IMR-90 (cell line): ENCODE measurements around the gene BRCC3. TPM values are rescaled to one million over a fixed set of nuclear protein-coding genes. Genes with fewer than 3 reads are reported as not detected.

Experiments
- ATAC-seq: fragments of 200-7000 bp; cut with Tn5 transposase; 2 replicates; pipeline ENCODE4 v1.9.1; 2020; ENCODE audit warnings: low read depth, mild to moderate bottlenecking, moderate library complexity
- BruUV-seq: library from RNA; stranded (reverse); fragments of 400-500 nt; replicated peaks from 2 replicates; lab custom pipeline; 2021; lab: Mats Ljungman, UMichigan
- CTCF ChIA-PET: fragments of 300-600 bp; formaldehyde crosslinking; extraction: SDS; loops from one replicate; lab custom pipeline; 2021; ENCODE audit warnings: antibody characterized with exemption; lab: Yijun Ruan, JAX
- POLR2A ChIA-PET: fragments of 300-600 bp; sonication (Branson Sonifier 250); formaldehyde crosslinking; loops from one replicate; lab custom pipeline; 2022; ENCODE audit warnings: antibody characterized with exemption; ENCODE audit not compliant: unreplicated experiment; lab: Charles Lee
- DNase-seq: peaks from one replicate; pipeline ENCODE4 v3.0.0; 2013
- H2AFZ ChIP-seq: replicated peaks from 2 replicates; pipeline ENCODE3; 2013; ENCODE audit warnings: low read length, mild to moderate bottlenecking; ENCODE audit not compliant: poor library complexity
- H2AK5ac ChIP-seq: 2 replicates; pipeline ENCODE4 v1.6.1; 2013; ENCODE audit warnings: low read depth, low read length, inconsistent platforms
- H2AK9ac ChIP-seq: replicated peaks from 2 replicates; pipeline ENCODE3; 2013; ENCODE audit warnings: mild to moderate bottlenecking, low read depth, low read length, moderate library complexity; ENCODE audit not compliant: poor library complexity
- H2BK120ac ChIP-seq: 2 replicates; pipeline ENCODE4 v1.6.1; 2013; ENCODE audit warnings: low read depth, low read length, inconsistent platforms
- H2BK15ac ChIP-seq: 3 replicates; pipeline ENCODE4 v1.6.1; 2013; ENCODE audit warnings: low read depth, low read length, inconsistent platforms
- H2BK20ac ChIP-seq: 2 replicates; pipeline ENCODE4 v1.6.1; 2013; ENCODE audit warnings: low read depth, mild to moderate bottlenecking, inconsistent platforms, low read length, moderate library complexity
- H2BK5ac ChIP-seq: 2 replicates; pipeline ENCODE4 v1.6.1; 2013; ENCODE audit warnings: mild to moderate bottlenecking, low read depth, low read length, inconsistent platforms; ENCODE audit not compliant: poor library complexity, severe bottlenecking
- H3K14ac ChIP-seq: replicated peaks from 2 replicates; pipeline ENCODE4 v1.6.1; 2013; ENCODE audit warnings: low read depth, low read length, inconsistent platforms
- H3K18ac ChIP-seq: 2 replicates; pipeline ENCODE4 v1.6.1; 2013; ENCODE audit warnings: low read depth, low read length, control low read depth
- H3K23ac ChIP-seq: 2 replicates; pipeline ENCODE4 v1.6.1; 2013; ENCODE audit warnings: low read depth, low read length, inconsistent platforms
- H3K27ac ChIP-seq: 2 replicates; pipeline ENCODE4 v1.5.1; 2013; ENCODE audit warnings: mild to moderate bottlenecking, control low read depth, low read length; ENCODE audit not compliant: insufficient read depth
- H3K27me3 ChIP-seq: 2 replicates; pipeline ENCODE4 v1.6.1; 2013; ENCODE audit warnings: low read length; ENCODE audit not compliant: control insufficient read depth, insufficient read depth
- H3K36me3 ChIP-seq: 2 replicates; pipeline ENCODE4 v1.6.1; 2013; ENCODE audit warnings: low read length, mixed read lengths; ENCODE audit not compliant: control insufficient read depth, insufficient read depth
- H3K4ac ChIP-seq: 2 replicates; pipeline ENCODE4 v1.6.1; 2013; ENCODE audit warnings: low read depth, low read length, inconsistent platforms
- H3K4me1 ChIP-seq: 2 replicates; pipeline ENCODE4 v1.6.1; 2013; ENCODE audit warnings: low read length, mixed read lengths; ENCODE audit not compliant: control insufficient read depth, insufficient read depth
- H3K4me2 ChIP-seq: 2 replicates; pipeline ENCODE4 v1.6.1; 2013; ENCODE audit warnings: low read depth, mild to moderate bottlenecking, control low read depth, low read length, moderate library complexity
- H3K4me3 ChIP-seq: 2 replicates; pipeline ENCODE4 v1.5.1; 2013; ENCODE audit warnings: low read depth, mild to moderate bottlenecking, control low read depth, low read length, moderate library complexity; ENCODE audit not compliant: insufficient read depth
- H3K56ac ChIP-seq: 2 replicates; pipeline ENCODE4 v1.6.1; 2013; ENCODE audit warnings: low read length, inconsistent platforms; ENCODE audit not compliant: insufficient read depth; ENCODE audit errors: extremely low read depth
- H3K79me1 ChIP-seq, 2 experiments: 2 replicates each; pipeline ENCODE4 v1.6.1; 2013; ENCODE audit warnings: low read length in 2 of 2, inconsistent platforms in 1 of 2, low read depth in 1 of 2
- H3K9ac ChIP-seq: 2 replicates; pipeline ENCODE4 v1.6.1; 2013; ENCODE audit warnings: low read depth, low read length, control low read depth
- H3K9me1 ChIP-seq: 2 replicates; pipeline ENCODE4 v1.6.1; 2013; ENCODE audit warnings: low read length, inconsistent platforms; ENCODE audit not compliant: insufficient read depth
- H3K9me3 ChIP-seq: 2 replicates; pipeline ENCODE4 v1.6.1; 2013; ENCODE audit warnings: low read length; ENCODE audit not compliant: control insufficient read depth, insufficient read depth
- H4K20me1 ChIP-seq: 2 replicates; pipeline ENCODE4 v1.6.1; 2013; ENCODE audit warnings: low read length, inconsistent platforms; ENCODE audit not compliant: insufficient read depth
- H4K5ac ChIP-seq: 2 replicates; pipeline ENCODE4 v1.6.1; 2013; ENCODE audit warnings: mild to moderate bottlenecking, low read depth, low read length, control low read depth
- H4K8ac ChIP-seq, 2 experiments: 2 replicates each; pipeline ENCODE4 v1.6.1; 2013; ENCODE audit warnings: low read depth in 2 of 2, low read length in 2 of 2, control low read depth in 1 of 2, inconsistent platforms in 1 of 2
- H4K91ac ChIP-seq: 2 replicates; pipeline ENCODE4 v1.6.1; 2013; ENCODE audit warnings: low read depth, low read length, inconsistent platforms; ENCODE audit not compliant: insufficient read depth
- BHLHE40 ChIP-seq: fragments of 150-350 bp; IDR thresholded peaks from 2 replicates; pipeline ENCODE4 v1.6.1; 2016; ENCODE audit warnings: mild to moderate bottlenecking, low read depth, low read length
- CEBPB ChIP-seq: IDR thresholded peaks from 2 replicates; pipeline ENCODE4 v1.6.1; 2012; ENCODE audit warnings: low read depth, low read length, improper control_type of control experiment
- CHD1 ChIP-seq: IDR thresholded peaks from 2 replicates; pipeline ENCODE4 v1.6.1; 2012; ENCODE audit warnings: low read depth, low read length, improper control_type of control experiment
- CTCF ChIP-seq: conservative IDR thresholded peaks from 2 replicates; pipeline ENCODE4 v1.5.1; 2012; ENCODE audit warnings: mild to moderate bottlenecking, low read depth, low read length, improper control_type of control experiment
- ELK1 ChIP-seq: fragments of 150-350 bp; IDR thresholded peaks from 2 replicates; pipeline ENCODE4 v1.6.1; 2016; ENCODE audit warnings: low read depth, mild to moderate bottlenecking, low read length, moderate library complexity, borderline replicate concordance
- FOS ChIP-seq: fragments of 150-350 bp; IDR thresholded peaks from 2 replicates; pipeline ENCODE4 v1.6.1; 2016; ENCODE audit warnings: low read depth, low read length
- MAFK ChIP-seq: IDR thresholded peaks from 2 replicates; pipeline ENCODE4 v1.6.1; 2012; ENCODE audit warnings: low read depth, low read length, improper control_type of control experiment
- MAZ ChIP-seq: IDR thresholded peaks from 2 replicates; pipeline ENCODE4 v1.6.1; 2012; ENCODE audit warnings: low read depth, mild to moderate bottlenecking, low read length, improper control_type of control experiment, moderate library complexity, borderline replicate concordance
- MXI1 ChIP-seq: IDR thresholded peaks from 2 replicates; pipeline ENCODE4 v1.6.1; 2012; ENCODE audit warnings: low read depth, mild to moderate bottlenecking, low read length, moderate library complexity, borderline replicate concordance
- NFE2L2 ChIP-seq: fragments of 150-350 bp; IDR thresholded peaks from 2 replicates; pipeline ENCODE4 v1.6.1; 2016; ENCODE audit warnings: low read depth, mild to moderate bottlenecking, low read length
- POLR2A ChIP-seq: IDR thresholded peaks from 2 replicates; pipeline ENCODE4 v1.6.1; 2012; ENCODE audit warnings: mild to moderate bottlenecking, low read depth, low read length
- RAD21 ChIP-seq: IDR thresholded peaks from 2 replicates; pipeline ENCODE4 v1.6.1; 2012; ENCODE audit warnings: low read length, improper control_type of control experiment
- RCOR1 ChIP-seq: IDR thresholded peaks from 2 replicates; pipeline ENCODE4 v1.6.1; 2012; ENCODE audit warnings: mild to moderate bottlenecking, low read length, improper control_type of control experiment; ENCODE audit not compliant: insufficient replicate concordance
- RFX5 ChIP-seq: IDR thresholded peaks from 2 replicates; pipeline ENCODE4 v1.8.0; 2012; ENCODE audit warnings: low read depth, mild to moderate bottlenecking, low read length, moderate library complexity
- SMC3 ChIP-seq: fragments of 150-350 bp; IDR thresholded peaks from 2 replicates; pipeline ENCODE4 v1.6.1; 2016; ENCODE audit warnings: low read depth, mild to moderate bottlenecking, antibody characterized with exemption, low read length, moderate library complexity
- USF2 ChIP-seq: fragments of 150-350 bp; IDR thresholded peaks from 2 replicates; pipeline ENCODE4 v1.6.1; 2017; ENCODE audit warnings: mild to moderate bottlenecking, antibody characterized with exemption, low read length, low read depth
- WGBS, 2 experiments: methylation state at CpG; one replicate each; pipeline versions ENCODE4 v1.1.5 to v1.1.7; 2013; ENCODE audit warnings: missing lambda C conversion rate in 2 of 2; ENCODE audit not compliant: insufficient read length in 1 of 2; ENCODE audit errors: extremely low coverage in 2 of 2; 5-methylcytosine and 5-hydroxymethylcytosine counted together
- dilution Hi-C: fragments of 300-500 bp; cut with HindIII; formaldehyde crosslinking; loops from one replicate; pipeline ENCODE4 v1.14.3; 2018; ENCODE audit warnings: low sequenced_read_pairs; ENCODE audit not compliant: unreplicated experiment
- in situ Hi-C: fragments of 300-500 bp; cut with MboI; formaldehyde crosslinking; loops from 3 replicates; pipeline ENCODE4 v1.14.3; 2019; ENCODE audit warnings: low sequenced_read_pairs, inconsistent platforms, mixed read lengths
- intact Hi-C: fragments of 100-400 bp; cut with micrococcal nuclease; formaldehyde crosslinking; loops from 2 replicates; pipeline ENCODE4 v1.10.0; 2022
- polyA plus RNA-seq, 3 experiments: library from polyadenylated mRNA; depleted of rRNA; stranded (reverse); fragments of >200 nt; gene quantifications; 2 replicates each; pipeline ENCODE4 v1.2.3, GENCODE V29; 2012; ENCODE audit warnings: low replicate concordance in 1 of 3
- total RNA-seq: library from RNA; depleted of rRNA; stranded (reverse); fragments of >200 nt; gene quantifications from 2 replicates; pipeline ENCODE4 v1.2.3, GENCODE V29; 2012

Gene BRCC3
- total and polyA plus RNA-seq, 2 of the 4 experiments (the other 2 are of a cell fraction): 14.4 to 24.7 TPM

GRCh38 chrX:155056471-155056870 lies 14.8 kb upstream of the BRCC3 start:
- no peak for ATAC-seq
- dilution Hi-C loops: no loop called here

More at GRCh38 chrX:155056471-155056870, 14.8 kb upstream of the BRCC3 start:
- in situ Hi-C loops (loop anchor here (5.0 kb wide), 1 partner anchor 74 kb away; no protein-coding TSS in a partner anchor), intact Hi-C loops (no loop called here)
- no peak overlapping the region for H2BK20ac ChIP-seq
- H3K4me1 ChIP-seq: no peaks in the 10 kb centered on the region
- no peaks in the 10 kb centered on the region for H4K20me1 ChIP-seq
- POLR2A ChIA-PET: no interaction called here
- H2AFZ ChIP-seq: no peak overlapping the region
- no peak overlapping the region for H4K8ac ChIP-seq
- no peak overlapping the region for H4K91ac ChIP-seq
- H3K18ac ChIP-seq: no peak overlapping the region
- H3K27me3 ChIP-seq: no peaks in the 10 kb centered on the region
- H2AK9ac ChIP-seq: no peak overlapping the region
- H3K9ac ChIP-seq: no peak overlapping the region
- no peak overlapping the region for H4K5ac ChIP-seq
- no peak overlapping the region for H3K56ac ChIP-seq
- H3K4me2 ChIP-seq: no peak overlapping the region
- H2BK15ac ChIP-seq: no peak overlapping the region
- TF ChIP-seq BHLHE40 (no peak), RAD21 (no peak), USF2 (no peak), MAZ (no peak), SMC3 (no peak), MAFK (no peak), POLR2A (no peak), NFE2L2 (no peak), MXI1 (no peak), FOS (no peak), RFX5 (no peak), RCOR1 (no peak), CEBPB (no peak), CTCF (no peak), ELK1 (no peak), CHD1 (no peak)
- no peak overlapping the region for H3K23ac ChIP-seq
- peaks cover 2% of the 10 kb centered on the region for H3K36me3 ChIP-seq
- H2AK5ac ChIP-seq: no peak overlapping the region
- no peaks in the 10 kb centered on the region for H3K9me1 ChIP-seq
- H3K4ac ChIP-seq: no peak overlapping the region
- no peak overlapping the region for H3K14ac ChIP-seq
- H3K79me1 ChIP-seq: no peaks in the 10 kb centered on the region
- no TSS peak for BruUV-seq
- no peaks in the 10 kb centered on the region for H3K9me3 ChIP-seq
- no peak overlapping the region for H2BK120ac ChIP-seq
- H2BK5ac ChIP-seq: no peak overlapping the region
- H3K27ac ChIP-seq: no peak overlapping the region
- no peak for DNase-seq
- no peak overlapping the region for H3K4me3 ChIP-seq
- no CpG with 5 or more reads among the region's 1 CpG for WGBS, 2 experiments
- CTCF ChIA-PET: interaction anchor here (0.9 kb wide), 1 partner anchor 11 kb away, joined by 4 read pairs; no protein-coding TSS in a partner anchor
